Measurements from ENCODE around the gene LIPH. TPM values are rescaled to one million over a fixed set of nuclear protein-coding genes. Genes with fewer than 3 reads are reported as not detected.

Gene LIPH
- total RNA-seq, 2 experiments from 2014 or later: not detected

- H3K4me1 Mint-ChIP-seq (ENCODE audit: low read depth): peaks cover 13% of the 10 kb centered on the region
- intact Hi-C loops (cut with micrococcal nuclease): no loop called here
- no peak overlapping the region for H3K27ac Mint-ChIP-seq
- H3K27me3 Mint-ChIP-seq (ENCODE audit: low read depth): no peaks in the 10 kb centered on the region
- DNase-seq: no peak
- no peaks in the 10 kb centered on the region for H3K9me3 Mint-ChIP-seq
- H3K36me3 Mint-ChIP-seq (ENCODE audit: low read depth): peaks cover 2% of the 10 kb centered on the region
- no peak overlapping the region for H3K4me3 Mint-ChIP-seq
- CTCF ChIA-PET: interaction anchor here (0.7 to 1.4 kb wide), 3 partner anchors 18 to 204 kb away, joined by 3 read pairs; no protein-coding TSS in a partner anchor
Measured at GRCh38 chr3:185539934-185540333, 12.5 kb downstream of the LIPH start.

- H3K4me1 Mint-ChIP-seq (ENCODE audit: low read depth): peaks cover 13% of the 10 kb centered on the region
- no peaks in the 10 kb centered on the region for H3K9me3 Mint-ChIP-seq
- H3K27ac Mint-ChIP-seq: peak overlapping the region; percentile 78
- CTCF ChIA-PET: no interaction called here
- peak; percentile 73 for DNase-seq
- H3K27me3 Mint-ChIP-seq (ENCODE audit: low read depth): no peaks in the 10 kb centered on the region
- H3K4me3 Mint-ChIP-seq: no peak overlapping the region
- intact Hi-C loops (cut with micrococcal nuclease): no loop called here
- peaks cover 2% of the 10 kb centered on the region for H3K36me3 Mint-ChIP-seq (ENCODE audit: low read depth)
Measured at GRCh38 chr3:185537369-185537970, 14.9 kb downstream of the LIPH start.

GRCh38 chr3:185534511-185534910 lies 17.9 kb downstream of the LIPH start:
- no peaks in the 10 kb centered on the region for H3K27me3 Mint-ChIP-seq (ENCODE audit: low read depth)
- no peak for DNase-seq
- peaks cover 13% of the 10 kb centered on the region for H3K4me1 Mint-ChIP-seq (ENCODE audit: low read depth)
- intact Hi-C loops (cut with micrococcal nuclease): no loop called here
- no peak overlapping the region for H3K27ac Mint-ChIP-seq
- H3K9me3 Mint-ChIP-seq: no peaks in the 10 kb centered on the region
- CTCF ChIA-PET: interaction anchor here (0.6 kb wide), 1 partner anchor 1404 kb away, joined by 4 read pairs; no protein-coding TSS in a partner anchor
- H3K36me3 Mint-ChIP-seq (ENCODE audit: low read depth): peaks cover 2% of the 10 kb centered on the region
- H3K4me3 Mint-ChIP-seq: no peak overlapping the region

- no peak overlapping the region for H3K4me3 Mint-ChIP-seq
- no peak overlapping the region for H3K27ac Mint-ChIP-seq
- no peaks in the 10 kb centered on the region for H3K9me3 Mint-ChIP-seq
- CTCF ChIA-PET: no interaction called here
- no peak for DNase-seq
- intact Hi-C loops (cut with micrococcal nuclease): no loop called here
- no peaks in the 10 kb centered on the region for H3K27me3 Mint-ChIP-seq (ENCODE audit: low read depth)
- H3K36me3 Mint-ChIP-seq (ENCODE audit: low read depth): peaks cover 2% of the 10 kb centered on the region
- peaks cover 12% of the 10 kb centered on the region for H3K4me1 Mint-ChIP-seq (ENCODE audit: low read depth)
Measured at GRCh38 chr3:185532901-185533300, 19.5 kb downstream of the LIPH start.

- no peak overlapping the region for H3K27ac Mint-ChIP-seq
Measured at GRCh38 chr3:185530856-185531255, 21.5 kb downstream of the LIPH start.

GRCh38 chr3:185528532-185528931 lies 23.9 kb downstream of the LIPH start:
- no peak for DNase-seq
- Mint-ChIP-seq H3K4me1 (ENCODE audit: low read depth) (no peaks in the 10 kb centered on the region), H3K9me3 (no peaks in the 10 kb centered on the region), H3K36me3 (ENCODE audit: low read depth) (no peaks in the 10 kb centered on the region), H3K27ac (no peak overlapping the region), H3K4me3 (no peak overlapping the region), H3K27me3 (ENCODE audit: low read depth) (peaks cover 10% of the 10 kb centered on the region)
- CTCF ChIA-PET: interaction anchor here (1.7 kb wide), 1 partner anchor 31 kb away, joined by 3 read pairs; no protein-coding TSS in a partner anchor
- intact Hi-C loops (cut with micrococcal nuclease): no loop called here

More at GRCh38 chr3:185530856-185531255, 21.5 kb downstream of the LIPH start:
- no peaks in the 10 kb centered on the region for H3K36me3 Mint-ChIP-seq (ENCODE audit: low read depth)
- CTCF ChIA-PET: no interaction called here
- peaks cover 1% of the 10 kb centered on the region for H3K27me3 Mint-ChIP-seq (ENCODE audit: low read depth)
- H3K9me3 Mint-ChIP-seq: no peaks in the 10 kb centered on the region
- H3K4me3 Mint-ChIP-seq: no peak overlapping the region
- H3K4me1 Mint-ChIP-seq (ENCODE audit: low read depth): no peaks in the 10 kb centered on the region
- DNase-seq: no peak
- intact Hi-C loops (cut with micrococcal nuclease): no loop called here

- CTCF ChIA-PET: interaction anchor here (0.7 kb wide), 1 partner anchor 918 kb away, joined by 3 read pairs; no protein-coding TSS in a partner anchor
- Mint-ChIP-seq H3K9me3 (no peaks in the 10 kb centered on the region), H3K4me3 (no peak overlapping the region), H3K4me1 (ENCODE audit: low read depth) (no peaks in the 10 kb centered on the region), H3K27me3 (ENCODE audit: low read depth) (peaks cover 11% of the 10 kb centered on the region), H3K36me3 (ENCODE audit: low read depth) (no peaks in the 10 kb centered on the region), H3K27ac (no peak overlapping the region)
- DNase-seq: no peak
- intact Hi-C loops (cut with micrococcal nuclease): no loop called here
Measured at GRCh38 chr3:185527364-185527763, 25.0 kb downstream of the LIPH start.

GRCh38 chr3:185526349-185526951 lies 25.9 kb downstream of the LIPH start:
- CTCF ChIA-PET: interaction anchor here (0.6 kb wide), 1 partner anchor 248 kb away, joined by 3 read pairs; no protein-coding TSS in a partner anchor
- H3K27ac Mint-ChIP-seq: no peak overlapping the region

GRCh38 chr3:185521349-185522138 lies 30.8 kb downstream of the LIPH start:
- intact Hi-C loops (cut with micrococcal nuclease): no loop called here
- no peaks in the 10 kb centered on the region for H3K4me1 Mint-ChIP-seq (ENCODE audit: low read depth)
- H3K27ac Mint-ChIP-seq: no peak overlapping the region
- DNase-seq: no peak
- no peaks in the 10 kb centered on the region for H3K36me3 Mint-ChIP-seq (ENCODE audit: low read depth)
- CTCF ChIA-PET: interaction anchor here (0.6 kb wide), 1 partner anchor 27 kb away, joined by 3 read pairs; no protein-coding TSS in a partner anchor
- H3K4me3 Mint-ChIP-seq: no peak overlapping the region
- H3K27me3 Mint-ChIP-seq (ENCODE audit: low read depth): peaks cover 24% of the 10 kb centered on the region
- no peaks in the 10 kb centered on the region for H3K9me3 Mint-ChIP-seq

More at GRCh38 chr3:185526349-185526951, 25.9 kb downstream of the LIPH start:
- no peak for DNase-seq
- H3K36me3 Mint-ChIP-seq (ENCODE audit: low read depth): no peaks in the 10 kb centered on the region
- H3K27me3 Mint-ChIP-seq (ENCODE audit: low read depth): peaks cover 15% of the 10 kb centered on the region
- no peaks in the 10 kb centered on the region for H3K4me1 Mint-ChIP-seq (ENCODE audit: low read depth)
- H3K4me3 Mint-ChIP-seq: no peak overlapping the region
- H3K9me3 Mint-ChIP-seq: no peaks in the 10 kb centered on the region
- intact Hi-C loops (cut with micrococcal nuclease): no loop called here

- Mint-ChIP-seq H3K4me3 (no peak overlapping the region), H3K36me3 (ENCODE audit: low read depth) (no peaks in the 10 kb centered on the region), H3K4me1 (ENCODE audit: low read depth) (no peaks in the 10 kb centered on the region), H3K9me3 (no peaks in the 10 kb centered on the region), H3K27ac (no peak overlapping the region), H3K27me3 (ENCODE audit: low read depth) (peaks cover 14% of the 10 kb centered on the region)
- CTCF ChIA-PET: no interaction called here
- intact Hi-C loops (cut with micrococcal nuclease): no loop called here
- DNase-seq: no peak
Measured at GRCh38 chr3:185519021-185519420, 33.4 kb downstream of the LIPH start.

GRCh38 chr3:185517387-185518130 lies 34.8 kb downstream of the LIPH start:
- H3K27me3 Mint-ChIP-seq (ENCODE audit: low read depth): peaks cover 16% of the 10 kb centered on the region
- no peaks in the 10 kb centered on the region for H3K4me1 Mint-ChIP-seq (ENCODE audit: low read depth)
- CTCF ChIA-PET: no interaction called here
- intact Hi-C loops (cut with micrococcal nuclease): no loop called here
- H3K27ac Mint-ChIP-seq: no peak overlapping the region
- no peak overlapping the region for H3K4me3 Mint-ChIP-seq
- H3K36me3 Mint-ChIP-seq (ENCODE audit: low read depth): no peaks in the 10 kb centered on the region
- no peaks in the 10 kb centered on the region for H3K9me3 Mint-ChIP-seq
- DNase-seq: no peak

- no peaks in the 10 kb centered on the region for H3K9me3 Mint-ChIP-seq
- no peaks in the 10 kb centered on the region for H3K4me1 Mint-ChIP-seq (ENCODE audit: low read depth)
- CTCF ChIA-PET: interaction anchor here (0.8 kb wide), 1 partner anchor 47 kb away, joined by 3 read pairs; no protein-coding TSS in a partner anchor
- H3K27me3 Mint-ChIP-seq (ENCODE audit: low read depth): peaks cover 3% of the 10 kb centered on the region
- H3K27ac Mint-ChIP-seq: no peak overlapping the region
- H3K36me3 Mint-ChIP-seq (ENCODE audit: low read depth): no peaks in the 10 kb centered on the region
- H3K4me3 Mint-ChIP-seq: no peak overlapping the region
- DNase-seq: no peak
- intact Hi-C loops (cut with micrococcal nuclease): no loop called here
Measured at GRCh38 chr3:185511711-185512110, 40.7 kb downstream of the LIPH start.

All from activated naive CD4-positive, alpha-beta T cell treated with anti-CD3 and anti-CD28 coated beads for 36 hours (primary cell).